Gastroesophageal sphincter (tissue), 3 donors: ENCODE measurements around the gene SDK2.

Experiments
- CTCF ChIP-seq, 4 experiments: fragments of 200-600 bp in 2 of 4; fragments of 450-650 bp in 2 of 4; sonication (generic) in 1 of 4; IDR thresholded peaks; one replicate each; pipeline ENCODE4 v1.5.1; 2017 to 2019; ENCODE audit warnings: antibody characterized with exemption in 4 of 4, mild to moderate bottlenecking in 2 of 4, moderate library complexity in 2 of 4
- EP300 ChIP-seq: sonication (generic); formaldehyde crosslinking; IDR thresholded peaks from one replicate; pipeline ENCODE4 v1.6.1; 2017; ENCODE audit warnings: antibody characterized with exemption, mild to moderate bottlenecking
- POLR2A ChIP-seq, 2 donors: fragments of 450-650 bp; IDR thresholded peaks; one replicate each; pipeline ENCODE4 v1.6.1; 2017; ENCODE audit warnings: antibody characterized with exemption in 2 of 2, mild to moderate bottlenecking in 2 of 2, moderate library complexity in 1 of 2
- POLR2AphosphoS5 ChIP-seq: sonication (generic); formaldehyde crosslinking; IDR thresholded peaks from one replicate; pipeline ENCODE4 v1.6.1; 2017; ENCODE audit warnings: antibody characterized with exemption

GRCh38 chr17:73401911-73402310, 242.3 kb downstream of the SDK2 start:
- no peak for TF ChIP-seq EP300
- no peak for TF ChIP-seq CTCF (IDR thresholded peaks at IDR 0.05)
- TF ChIP-seq POLR2A (IDR thresholded peaks at IDR 0.05): no peak
- TF ChIP-seq POLR2AphosphoS5: no peak
